Upper lobe of left lung (tissue), 6 donors: ENCODE measurements around the gene SGCG. TPM values are rescaled to one million over a fixed set of nuclear protein-coding genes. Genes with fewer than 3 reads are reported as not detected.

Source experiments
- ATAC-seq, 2 donors: fragments of 200-7000 bp; cut with Tn5 transposase; one replicate each; pipeline ENCODE4 v1.9.1; 2022; ENCODE audit warnings: mild to moderate bottlenecking in 2 of 2, moderate library complexity in 2 of 2; ENCODE audit not compliant: low FRiP score in 2 of 2
- DNase-seq, 2 donors: peaks; one replicate each; pipeline ENCODE4 v3.0.0-alpha.2; 2019 to 2020
- H3K27ac ChIP-seq, 4 donors: fragments of 200-600 bp; sonication (generic); one replicate each; pipeline ENCODE4 v1.5.1; 2016 to 2019
- H3K27me3 ChIP-seq, 4 donors: fragments of 200-600 bp; sonication (generic); one replicate each; pipeline ENCODE4 v1.5.1; 2017 to 2019
- H3K36me3 ChIP-seq, 4 donors: fragments of 200-600 bp; sonication (generic); one replicate each; pipeline ENCODE4 v1.5.1; 2016 to 2019
- H3K4me1 ChIP-seq, 4 donors: fragments of 200-600 bp; sonication (generic); one replicate each; pipeline ENCODE4 v1.5.1; 2018 to 2019
- H3K4me3 ChIP-seq, 4 donors: fragments of 200-600 bp; sonication (generic); one replicate each; pipeline ENCODE4 v1.5.1; 2017 to 2019; ENCODE audit warnings: mild to moderate bottlenecking in 2 of 4, moderate library complexity in 1 of 4
- H3K9me3 ChIP-seq, 4 donors: fragments of 200-600 bp; sonication (generic); one replicate each; pipeline ENCODE4 v1.5.1; 2018 to 2019
- CTCF ChIP-seq, 6 experiments: fragments of 450-650 bp in 4 of 6; fragments of 200-600 bp in 2 of 6; sonication (generic) in 2 of 6; IDR thresholded peaks; one replicate each; pipeline ENCODE4 v1.5.1; 2016 to 2019; ENCODE audit warnings: antibody characterized with exemption in 6 of 6
- EP300 ChIP-seq, 4 donors: sonication (generic); formaldehyde crosslinking; IDR thresholded peaks; one replicate each; pipeline ENCODE4 v1.5.1; 2017; ENCODE audit warnings: antibody characterized with exemption in 4 of 4, control low read depth in 2 of 4
- POLR2A ChIP-seq, 4 donors: fragments of 450-650 bp; IDR thresholded peaks; one replicate each; pipeline ENCODE4 v1.5.1; 2016 to 2017; ENCODE audit warnings: antibody characterized with exemption in 4 of 4, mild to moderate bottlenecking in 2 of 4
- POLR2AphosphoS5 ChIP-seq, 2 donors: sonication (generic); formaldehyde crosslinking; IDR thresholded peaks; one replicate each; pipeline ENCODE4 v1.5.1; 2017; ENCODE audit warnings: antibody characterized with exemption in 2 of 2
- WGBS, 2 donors: methylation state at CpG; one replicate each; pipeline ENCODE4 v1.1.5; 2017 to 2018; 5-methylcytosine and 5-hydroxymethylcytosine counted together
- total RNA-seq, 6 donors: library from RNA; depleted of rRNA in 4 of 6; stranded (reverse); fragments of >200 nt in 4 of 6; gene quantifications; one replicate each; pipeline versions ENCODE4 v1.1.0 to v1.2.1, GENCODE V29; 2016 to 2021
- donor health status: DM: no; HTN: no; CAD: no; lungs with moderate emphysema.
- donor health status: DM: no; HTN: yes; CAD: no; lungs with severe emphysema.

The SGCG gene
- total RNA-seq, 6 donors from 2014 or later, result 1.7 to 4.6 (median 3.0) TPM; not detected in 2

GRCh38 chr13:23159760-23160637, 20.8 kb upstream of the SGCG start:
- Histone ChIP-seq H3K27ac (peak overlapping the region in 2 of 4 donors; percentile 24 to 27), H3K9me3 (no peaks in the 10 kb centered on the region), H3K4me3 (peak overlapping the region in 3 of 4 donors; percentile 36 to 50 (median 41)), H3K36me3 (no peaks in the 10 kb centered on the region), H3K27me3 (peaks cover 0 to 14% (median 0%) of the 10 kb centered on the region in 4 donors), H3K4me1 (peaks cover 0 to 16% (median 0%) of the 10 kb centered on the region in 4 donors)
- DNase-seq (peak in 1 of 2 donors; percentile 85), ATAC-seq (peak in 1 of 2 donors; percentile 69)
- TF ChIP-seq POLR2A (IDR thresholded peaks at IDR 0.05) (no peak), EP300 (IDR thresholded peaks at IDR 0.05) (no peak), POLR2AphosphoS5 (IDR thresholded peaks at IDR 0.05) (no peak), CTCF (IDR thresholded peaks at IDR 0.05) (no peak)
- 1% methylated on average over 42 to 70 of the region's 79 CpGs for WGBS, 2 donors

- DNase-seq, result no peak
- peak in 1 of 2 donors; percentile 42 for ATAC-seq
- Histone ChIP-seq H3K4me1 (peaks cover 0 to 16% (median 0%) of the 10 kb centered on the region in 4 donors), H3K27me3 (peaks cover 0 to 14% (median 0%) of the 10 kb centered on the region in 4 donors), H3K27ac (peak overlapping the region in 2 of 4 donors; percentile 24 to 27), H3K36me3 (no peaks in the 10 kb centered on the region), H3K9me3 (no peaks in the 10 kb centered on the region), H3K4me3 (peak overlapping the region in 3 of 4 donors; percentile 36 to 50 (median 41))
- WGBS, 2 donors, result 41 to 42% methylated on average over 19 of the region's 19 CpGs
- TF ChIP-seq POLR2A (IDR thresholded peaks at IDR 0.05) (no peak), EP300 (IDR thresholded peaks at IDR 0.05) (no peak), CTCF (IDR thresholded peaks at IDR 0.05) (peak in 1 of 6 experiments; percentile 14), POLR2AphosphoS5 (IDR thresholded peaks at IDR 0.05) (no peak)
These were observed 19.9 kb upstream of the SGCG start for GRCh38 chr13:23160638-23161480.

- DNase-seq, result no peak
- ATAC-seq, result no peak
These were observed 19.3 kb upstream of the SGCG start for GRCh38 chr13:23161481-23161825.

GRCh38 chr13:23175920-23176319, 4.9 kb upstream of the SGCG start:
- H3K36me3 ChIP-seq, result no peaks in the 10 kb centered on the region
- 4 to 41% methylated on average over 1 of the region's 1 CpG for WGBS, 2 donors
- no peak for ATAC-seq
- no peak for TF ChIP-seq EP300 (IDR thresholded peaks at IDR 0.05)
- no peak for TF ChIP-seq POLR2AphosphoS5 (IDR thresholded peaks at IDR 0.05)
- TF ChIP-seq POLR2A (IDR thresholded peaks at IDR 0.05), result no peak
- TF ChIP-seq CTCF (IDR thresholded peaks at IDR 0.05), result no peak
- H3K9me3 ChIP-seq, result no peaks in the 10 kb centered on the region
- no peaks in the 10 kb centered on the region for H3K4me1 ChIP-seq
- H3K27me3 ChIP-seq, result no peaks in the 10 kb centered on the region
- DNase-seq, result no peak
- no peak overlapping the region for H3K4me3 ChIP-seq
- no peak overlapping the region for H3K27ac ChIP-seq

More at GRCh38 chr13:23161481-23161825, 19.3 kb upstream of the SGCG start:
- peaks cover 0 to 16% (median 0%) of the 10 kb centered on the region in 4 donors for H3K4me1 ChIP-seq
- no peaks in the 10 kb centered on the region for H3K36me3 ChIP-seq
- peaks cover 0 to 14% (median 0%) of the 10 kb centered on the region in 4 donors for H3K27me3 ChIP-seq
- H3K9me3 ChIP-seq, result no peaks in the 10 kb centered on the region
- TF ChIP-seq POLR2A (IDR thresholded peaks at IDR 0.05) (no peak), EP300 (IDR thresholded peaks at IDR 0.05) (no peak), POLR2AphosphoS5 (IDR thresholded peaks at IDR 0.05) (no peak), CTCF (IDR thresholded peaks at IDR 0.05) (no peak)
- H3K4me3 ChIP-seq, result peak overlapping the region in 1 of 4 donors; percentile 50
- 50 to 55% methylated on average over 3 of the region's 3 CpGs for WGBS, 2 donors
- no peak overlapping the region for H3K27ac ChIP-seq
